Retinal pigment epithelial cell (primary cell): ENCODE data around the gene ULK1.
"Not testable (repeated sequence)": the region's sequence is repeated elsewhere in the genome, so short reads cannot be mapped to it uniquely, and the experiment has no call there.

ENCODE experiments used
- DNase-seq: peaks from one replicate; pipeline ENCODE4 v3.0.0-alpha.2; 2010; ENCODE audit warnings: low read depth
- H3K4me3 ChIP-seq: 2 replicates; pipeline ENCODE4 v1.5.1; 2011; ENCODE audit warnings: mild to moderate bottlenecking, low read length, control low read depth, moderate library complexity
- CTCF ChIP-seq: conservative IDR thresholded peaks from 2 replicates; pipeline ENCODE4 v1.5.1; 2011; ENCODE audit warnings: low read depth, low read length, control low read depth, inconsistent platforms

The ULK1 gene

GRCh38 chr12:131943876-131944275 is 49.5 kb downstream of the ULK1 start:
- no peak for DNase-seq
- no peak overlapping the region for H3K4me3 ChIP-seq
- TF ChIP-seq CTCF, result no peak

- no peak overlapping the region for H3K4me3 ChIP-seq
- no peak for DNase-seq
- TF ChIP-seq CTCF, result no peak
Measured at GRCh38 chr12:131944601-131945251, 50.3 kb downstream of the ULK1 start.

- TF ChIP-seq CTCF, result no peak
- no peak overlapping the region for H3K4me3 ChIP-seq
- DNase-seq, result no peak
Measured at GRCh38 chr12:131946757-131947156, 52.3 kb downstream of the ULK1 start.

GRCh38 chr12:131947482-131948027 is 53.1 kb downstream of the ULK1 start:
- DNase-seq, result no peak
- H3K4me3 ChIP-seq, result no peak overlapping the region
- TF ChIP-seq CTCF, result no peak

- H3K4me3 ChIP-seq, result no peak overlapping the region
- DNase-seq, result no peak
- TF ChIP-seq CTCF, result no peak
Measured at GRCh38 chr12:131948166-131948712, 53.8 kb downstream of the ULK1 start.

GRCh38 chr12:131948713-131949430 is 54.5 kb downstream of the ULK1 start:
- not testable (repeated sequence) for DNase-seq
- H3K4me3 ChIP-seq, result peak overlapping the region; percentile 59

GRCh38 chr12:131949431-131950181 is 55.2 kb downstream of the ULK1 start, which contains the start of gene EP400:
EP400 (plus strand) TSS chr12:131949942; CDS start chr12:131960620, 10,678 bp downstream.
- no peak for TF ChIP-seq CTCF
- peak within 1 kb of the TSS; percentile 82 for H3K4me3 ChIP-seq
- DNase-seq, result peak; percentile 43
